Activated T-helper 2 cell treated with anti-CD3 and anti-CD28 coated beads, Interferon-gamma antibody, Interleukin-2, Interleukin-4, amounts not matched to agents 10 μg/mL and 5 μg/mL and 100 μg/mL, durations not matched to agents 14 hours and 24 hours and 36 hours (primary cell): ENCODE measurements around the gene NIPAL3. TPM values are rescaled to one million over a fixed set of nuclear protein-coding genes. Genes with fewer than 3 reads are reported as not detected.
A peak's percentile ranks its signal among the peaks of the same experiment; 100 is the strongest.

Source experiments
- DNase-seq: peaks from one replicate; pipeline ENCODE4 v3.0.0; 2021; ENCODE audit warnings: low spot score
- H3K27ac Mint-ChIP-seq: one replicate; pipeline ENCODE4 v1.8.0; 2021; ENCODE audit warnings: mixed read lengths
- H3K27me3 Mint-ChIP-seq: one replicate; pipeline ENCODE4 v1.8.0; 2021; ENCODE audit warnings: low read depth, mixed read lengths
- H3K36me3 Mint-ChIP-seq: one replicate; pipeline ENCODE4 v1.8.0; 2021; ENCODE audit warnings: low read depth, mixed read lengths
- H3K4me1 Mint-ChIP-seq: one replicate; pipeline ENCODE4 v1.8.0; 2021; ENCODE audit warnings: low read depth, mixed read lengths
- H3K4me3 Mint-ChIP-seq: one replicate; pipeline ENCODE4 v1.8.0; 2021; ENCODE audit warnings: low read depth, mild to moderate bottlenecking, moderate library complexity, mixed read lengths
- H3K9me3 Mint-ChIP-seq: one replicate; pipeline ENCODE4 v1.8.0; 2021; ENCODE audit warnings: mixed read lengths
- intact Hi-C: fragments of 100-400 bp; cut with micrococcal nuclease; formaldehyde crosslinking; loops from one replicate; pipeline ENCODE4 v1.15.1; 2023
- total RNA-seq: library from RNA; stranded (reverse); gene quantifications from 2 replicates; pipeline ENCODE4 v1.2.3, GENCODE V29; 2022

NIPAL3 gene
- total RNA-seq, 1 donor from 2014 or later = 24.6 TPM

- Mint-ChIP-seq H3K9me3 (no peaks in the 10 kb centered on the region), H3K4me1 (peaks cover 44% of the 10 kb centered on the region), H3K27ac (no peak overlapping the region), H3K4me3 (no peak overlapping the region), H3K27me3 (no peaks in the 10 kb centered on the region), H3K36me3 (peaks cover 31% of the 10 kb centered on the region)
- intact Hi-C loops = loop anchor here (2.0 kb wide), 1 partner anchor 169 kb away; no protein-coding TSS in a partner anchor
- DNase-seq = no peak
These were observed 2.1 kb downstream of the NIPAL3 start for GRCh38 chr1:24417681-24418080.

GRCh38 chr1:24418898-24419628, 3.5 kb downstream of the NIPAL3 start:
- Mint-ChIP-seq H3K4me1 (peaks cover 46% of the 10 kb centered on the region), H3K36me3 (peaks cover 45% of the 10 kb centered on the region), H3K9me3 (no peaks in the 10 kb centered on the region), H3K27ac (peak overlapping the region; percentile 17), H3K27me3 (no peaks in the 10 kb centered on the region), H3K4me3 (no peak overlapping the region)
- no peak for DNase-seq
- intact Hi-C loops = no loop called here

DNA sequence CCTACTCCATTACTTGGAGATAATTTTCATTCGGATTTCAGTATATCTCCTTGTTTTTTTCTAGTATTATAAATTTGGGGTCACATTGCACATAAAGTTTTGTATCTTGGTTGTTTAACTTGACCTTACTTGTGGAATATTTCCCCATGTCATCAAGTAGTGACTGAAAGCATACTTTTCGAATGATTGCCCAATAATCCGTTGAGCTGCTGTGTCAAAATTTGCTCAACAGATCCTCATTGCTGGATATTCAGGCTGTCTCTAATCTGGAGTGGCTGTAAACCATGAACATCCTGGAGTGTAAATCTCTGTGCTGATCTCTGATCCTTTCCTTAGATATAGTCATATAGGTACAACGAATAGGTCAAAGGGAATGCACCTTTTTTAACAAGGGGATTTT, 4.9 kb downstream of the NIPAL3 start:
- Mint-ChIP-seq H3K4me1 (peaks cover 45% of the 10 kb centered on the region), H3K27me3 (no peaks in the 10 kb centered on the region), H3K4me3 (no peak overlapping the region), H3K27ac (no peak overlapping the region), H3K9me3 (no peaks in the 10 kb centered on the region), H3K36me3 (peaks cover 52% of the 10 kb centered on the region)
- no peak for DNase-seq
- intact Hi-C loops = no loop called here

DNA sequence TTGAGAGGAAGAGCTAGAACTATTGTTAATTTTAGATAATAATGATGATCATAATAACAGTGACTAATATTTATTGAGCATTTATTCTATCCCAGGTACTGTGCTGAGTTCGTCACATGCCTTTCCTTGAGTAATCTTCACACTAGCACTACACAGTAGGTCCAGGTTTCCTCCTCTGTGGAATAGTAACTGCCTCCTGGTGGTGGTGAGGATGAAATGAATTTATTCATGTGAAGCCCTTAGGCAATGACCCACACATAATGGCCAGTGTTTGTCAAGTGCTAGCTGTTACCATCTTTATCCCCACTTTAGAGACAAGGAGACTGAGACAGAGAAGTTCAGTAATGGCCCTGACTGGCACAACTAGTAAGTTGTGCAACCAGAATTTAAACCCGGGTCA, 5.9 kb downstream of the NIPAL3 start:
- DNase-seq = no peak
- Mint-ChIP-seq H3K4me3 (no peak overlapping the region), H3K27ac (no peak overlapping the region), H3K4me1 (peaks cover 39% of the 10 kb centered on the region), H3K27me3 (no peaks in the 10 kb centered on the region), H3K36me3 (peaks cover 52% of the 10 kb centered on the region), H3K9me3 (no peaks in the 10 kb centered on the region)
- intact Hi-C loops = no loop called here

DNA sequence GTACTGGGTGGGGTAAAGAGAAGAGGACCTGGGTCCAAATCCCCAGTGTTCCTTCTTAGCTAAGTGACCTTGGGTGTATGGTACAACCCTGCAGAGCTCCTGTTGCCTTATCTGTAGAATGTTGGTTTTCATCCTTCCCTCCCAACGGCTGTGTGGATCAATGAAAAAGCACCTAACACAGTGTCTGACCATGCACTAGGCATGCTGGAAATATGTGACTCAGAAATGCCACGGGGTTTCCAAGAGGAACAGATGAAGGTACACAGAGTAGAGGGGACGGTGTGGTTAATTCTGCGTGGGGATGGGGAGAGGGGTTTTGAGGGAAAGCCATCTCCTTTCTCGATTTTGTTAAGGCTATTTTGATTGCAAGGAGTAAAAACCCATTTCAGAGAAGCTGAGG, 8.6 kb downstream of the NIPAL3 start:
- H3K27me3 Mint-ChIP-seq = no peaks in the 10 kb centered on the region
- no peak for DNase-seq
- no peaks in the 10 kb centered on the region for H3K9me3 Mint-ChIP-seq
- H3K27ac Mint-ChIP-seq = peak overlapping the region; percentile 54
- intact Hi-C loops = no loop called here
- H3K4me1 Mint-ChIP-seq = peaks cover 25% of the 10 kb centered on the region
- H3K4me3 Mint-ChIP-seq = no peak overlapping the region
- peaks cover 57% of the 10 kb centered on the region for H3K36me3 Mint-ChIP-seq

GRCh38 chr1:24424990-24425389, 9.4 kb downstream of the NIPAL3 start:
- H3K9me3 Mint-ChIP-seq = no peaks in the 10 kb centered on the region
- no peak for DNase-seq
- no peak overlapping the region for H3K27ac Mint-ChIP-seq
- H3K4me3 Mint-ChIP-seq = no peak overlapping the region
- no peaks in the 10 kb centered on the region for H3K27me3 Mint-ChIP-seq
- intact Hi-C loops = no loop called here
- peaks cover 50% of the 10 kb centered on the region for H3K36me3 Mint-ChIP-seq
- H3K4me1 Mint-ChIP-seq = peaks cover 21% of the 10 kb centered on the region

GRCh38 chr1:24425441-24425840, 9.8 kb downstream of the NIPAL3 start:
- Mint-ChIP-seq H3K27me3 (no peaks in the 10 kb centered on the region), H3K36me3 (peaks cover 47% of the 10 kb centered on the region), H3K4me1 (peaks cover 20% of the 10 kb centered on the region), H3K4me3 (no peak overlapping the region), H3K9me3 (no peaks in the 10 kb centered on the region), H3K27ac (no peak overlapping the region)
- DNase-seq = no peak
- intact Hi-C loops = no loop called here

- peaks cover 18% of the 10 kb centered on the region for H3K4me1 Mint-ChIP-seq
- H3K27ac Mint-ChIP-seq = no peak overlapping the region
- no peak overlapping the region for H3K4me3 Mint-ChIP-seq
- no peaks in the 10 kb centered on the region for H3K27me3 Mint-ChIP-seq
- H3K9me3 Mint-ChIP-seq = no peaks in the 10 kb centered on the region
- intact Hi-C loops = no loop called here
- peaks cover 43% of the 10 kb centered on the region for H3K36me3 Mint-ChIP-seq
- no peak for DNase-seq
These were observed 10.3 kb downstream of the NIPAL3 start for GRCh38 chr1:24425922-24426321.

GRCh38 chr1:24426744-24427544, 11.3 kb downstream of the NIPAL3 start:
- H3K36me3 Mint-ChIP-seq = peaks cover 40% of the 10 kb centered on the region
- H3K4me1 Mint-ChIP-seq = peaks cover 16% of the 10 kb centered on the region
- H3K27ac Mint-ChIP-seq = no peak overlapping the region
- no peaks in the 10 kb centered on the region for H3K9me3 Mint-ChIP-seq
- DNase-seq = no peak
- intact Hi-C loops = no loop called here
- H3K27me3 Mint-ChIP-seq = no peaks in the 10 kb centered on the region
- H3K4me3 Mint-ChIP-seq = no peak overlapping the region

DNA sequence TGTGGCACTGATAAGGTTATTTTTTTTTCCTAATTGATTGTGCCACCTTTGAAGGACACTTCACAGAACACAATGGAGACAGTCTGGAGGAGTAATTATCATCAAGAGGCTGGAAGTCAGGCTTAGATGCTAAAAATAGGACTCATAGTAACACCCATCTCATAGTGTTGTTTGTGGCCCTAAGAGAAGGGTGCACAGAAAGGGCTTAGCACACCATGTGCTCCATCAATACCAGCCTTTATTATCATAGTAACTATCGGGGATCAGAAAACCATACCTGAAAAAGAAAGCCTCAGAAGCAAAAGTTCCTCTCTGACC, 11.9 kb downstream of the NIPAL3 start:
- intact Hi-C loops = no loop called here
- H3K4me1 Mint-ChIP-seq = peaks cover 13% of the 10 kb centered on the region

GRCh38 chr1:24435782-24436365, 20.3 kb downstream of the NIPAL3 start:
- no peaks in the 10 kb centered on the region for H3K9me3 Mint-ChIP-seq
- H3K4me3 Mint-ChIP-seq = no peak overlapping the region
- peaks cover 12% of the 10 kb centered on the region for H3K36me3 Mint-ChIP-seq
- intact Hi-C loops = no loop called here
- DNase-seq = no peak
- no peak overlapping the region for H3K27ac Mint-ChIP-seq
- H3K4me1 Mint-ChIP-seq = peaks cover 4% of the 10 kb centered on the region
- H3K27me3 Mint-ChIP-seq = no peaks in the 10 kb centered on the region

More for the DNA sequence above, 11.9 kb downstream of the NIPAL3 start:
- H3K9me3 Mint-ChIP-seq = no peaks in the 10 kb centered on the region
- H3K27me3 Mint-ChIP-seq = no peaks in the 10 kb centered on the region
- peaks cover 36% of the 10 kb centered on the region for H3K36me3 Mint-ChIP-seq
- no peak for DNase-seq
- H3K4me3 Mint-ChIP-seq = no peak overlapping the region
- H3K27ac Mint-ChIP-seq = no peak overlapping the region

DNA sequence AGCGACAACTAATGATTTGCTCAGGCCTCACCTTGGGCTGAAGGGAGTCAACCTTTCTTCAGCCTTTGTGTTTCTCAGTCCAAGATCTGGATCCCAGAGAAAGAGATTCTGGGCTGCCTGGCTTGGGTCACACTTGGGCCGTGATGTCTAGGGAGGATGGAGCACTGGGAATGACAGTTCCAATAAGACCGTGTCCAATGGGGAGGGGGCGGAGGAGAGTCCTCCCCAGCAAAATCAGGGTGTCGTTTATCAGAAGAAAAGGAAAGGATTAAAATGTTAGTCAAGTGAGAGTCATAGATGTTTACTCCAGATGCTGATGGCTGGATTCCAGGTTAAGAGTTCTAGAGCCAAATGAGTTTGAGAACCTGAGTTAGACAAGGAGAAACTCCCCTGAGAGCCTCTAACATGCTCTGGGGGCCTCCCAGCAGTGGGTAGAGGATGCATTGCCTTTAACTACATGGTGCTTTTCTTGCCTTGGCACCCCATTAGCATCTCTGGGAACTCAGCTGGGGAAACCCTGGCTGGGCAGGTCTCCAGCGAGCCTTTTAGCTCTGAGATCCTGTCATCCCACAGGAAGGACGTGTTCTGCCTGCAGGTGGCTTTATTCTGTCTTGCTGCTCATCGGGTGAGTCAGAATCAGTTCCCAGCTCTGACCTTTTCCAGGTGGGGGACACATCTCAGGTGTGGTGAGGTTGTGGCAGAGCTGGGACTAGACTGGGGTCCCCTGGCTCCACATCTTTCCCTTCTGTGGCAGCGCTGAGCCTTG, 22.2 kb downstream of the NIPAL3 start:
- H3K4me3 Mint-ChIP-seq = no peak overlapping the region
- H3K27me3 Mint-ChIP-seq = no peaks in the 10 kb centered on the region
- intact Hi-C loops = no loop called here
- H3K27ac Mint-ChIP-seq = no peak overlapping the region
- H3K9me3 Mint-ChIP-seq = no peaks in the 10 kb centered on the region
- H3K36me3 Mint-ChIP-seq = peaks cover 14% of the 10 kb centered on the region
- no peak for DNase-seq
- peaks cover 4% of the 10 kb centered on the region for H3K4me1 Mint-ChIP-seq
